Activated T-cell treated with anti-CD3 and anti-CD28 coated beads, Interleukin-2, amount 50 U/mL, for 24 hours (primary cell): ENCODE results near the gene ZDHHC5.
"Not testable (repeated sequence)": the region's sequence is repeated elsewhere in the genome, so short reads cannot be mapped to it uniquely, and the experiment has no call there.

ENCODE experiments used
- DNase-seq: peaks from one replicate; pipeline ENCODE4 v3.0.0-alpha.2; 2020
- H3K27ac Mint-ChIP-seq: 2 replicates; pipeline ENCODE4 v1.8.0; 2020; ENCODE audit warnings: mild to moderate bottlenecking, mixed read lengths
- H3K27me3 Mint-ChIP-seq: 2 replicates; pipeline ENCODE4 v1.8.0; 2020; ENCODE audit warnings: mixed read lengths
- H3K36me3 Mint-ChIP-seq: 2 replicates; pipeline ENCODE4 v1.8.0; 2020; ENCODE audit warnings: low read depth, mixed read lengths
- H3K4me1 Mint-ChIP-seq: 2 replicates; pipeline ENCODE4 v1.8.0; 2020; ENCODE audit warnings: low read depth, mixed read lengths
- H3K4me3 Mint-ChIP-seq: 2 replicates; pipeline ENCODE4 v1.8.0; 2020; ENCODE audit warnings: mild to moderate bottlenecking, moderate library complexity, mixed read lengths
- H3K9me3 Mint-ChIP-seq: 2 replicates; pipeline ENCODE4 v1.8.0; 2020; ENCODE audit warnings: mixed read lengths

The ZDHHC5 gene

DNA sequence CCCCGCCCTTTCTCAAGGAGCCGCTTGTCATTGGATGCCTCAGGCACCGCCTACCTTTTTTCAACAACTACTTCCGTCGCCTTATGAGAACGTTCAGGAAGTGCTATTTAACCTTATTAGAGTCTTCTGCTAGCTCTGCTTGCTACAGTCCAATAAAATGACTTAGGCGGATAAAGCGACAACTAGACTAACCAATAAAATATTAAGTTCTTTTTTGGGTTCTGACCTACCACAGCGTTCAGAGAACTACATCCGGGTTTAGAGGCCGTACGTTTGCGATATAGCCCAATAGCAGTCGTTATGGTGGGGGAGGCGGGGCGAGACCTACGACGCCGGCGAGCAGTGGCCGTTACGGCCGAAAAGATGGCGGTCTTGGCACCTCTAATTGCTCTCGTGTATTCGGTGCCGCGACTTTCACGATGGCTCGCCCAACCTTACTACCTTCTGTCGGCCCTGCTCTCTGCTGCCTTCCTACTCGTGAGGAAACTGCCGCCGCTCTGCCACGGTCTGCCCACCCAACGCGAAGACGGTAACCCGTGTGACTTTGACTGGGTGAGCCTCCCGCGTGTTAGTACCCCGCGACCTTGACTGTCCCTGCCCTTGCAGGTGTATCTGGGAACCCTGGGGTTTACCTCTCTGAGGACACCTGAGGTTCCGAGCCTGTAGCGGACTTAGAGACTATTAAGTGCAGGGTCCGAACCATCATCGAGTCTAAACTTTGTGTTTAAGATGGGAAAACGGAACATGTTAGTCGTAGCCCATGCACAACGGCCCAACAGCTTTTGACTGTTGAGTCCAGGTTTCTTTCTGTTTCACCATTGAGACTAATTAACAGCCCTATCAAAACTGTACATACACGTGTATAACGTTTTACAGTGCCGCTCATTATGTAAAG lies 44.6 kb downstream of the ZDHHC5 start, which contains the start of gene TMX2:
Gene TMX2 (plus strand): TSS at position 338 of the 895 bp plus-strand sequence. CDS start 26 bp downstream, at position 364.
- Mint-ChIP-seq H3K27me3 (no peaks in the 10 kb centered on the region), H3K27ac (peak within 1 kb of the TSS; percentile 96), H3K36me3 (peaks cover 57% of the 10 kb centered on the region), H3K9me3 (no peaks in the 10 kb centered on the region), H3K4me1 (peaks cover 58% of the 10 kb centered on the region), H3K4me3 (peak within 1 kb of the TSS; percentile 94)
- DNase-seq: peak; percentile 88

DNA sequence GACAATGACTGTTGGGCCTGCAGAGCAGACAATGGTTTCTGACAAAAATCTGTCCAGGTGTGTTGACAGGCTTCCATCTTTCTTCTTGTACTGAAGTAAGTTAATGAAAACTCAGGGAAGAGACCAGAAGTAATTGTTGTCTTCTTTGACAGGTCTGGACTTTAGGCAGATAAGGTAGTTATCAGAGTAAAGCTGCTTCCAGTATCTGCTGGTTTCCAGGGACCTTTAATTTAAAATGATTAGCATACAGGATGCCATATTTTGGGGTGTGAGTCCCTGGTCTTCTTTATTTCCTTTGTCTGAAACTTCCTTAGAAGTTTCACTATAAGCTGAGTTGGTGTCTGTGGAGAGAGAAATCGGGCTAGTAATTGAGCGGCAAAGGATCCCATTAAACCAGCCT lies 45.9 kb downstream of the ZDHHC5 start:
- H3K27me3 Mint-ChIP-seq: no peaks in the 10 kb centered on the region
- H3K4me1 Mint-ChIP-seq: peaks cover 54% of the 10 kb centered on the region
- peak overlapping the region; percentile 96 for H3K27ac Mint-ChIP-seq
- DNase-seq: no peak
- peaks cover 59% of the 10 kb centered on the region for H3K36me3 Mint-ChIP-seq
- H3K9me3 Mint-ChIP-seq: no peaks in the 10 kb centered on the region
- peak overlapping the region; percentile 94 for H3K4me3 Mint-ChIP-seq

DNA sequence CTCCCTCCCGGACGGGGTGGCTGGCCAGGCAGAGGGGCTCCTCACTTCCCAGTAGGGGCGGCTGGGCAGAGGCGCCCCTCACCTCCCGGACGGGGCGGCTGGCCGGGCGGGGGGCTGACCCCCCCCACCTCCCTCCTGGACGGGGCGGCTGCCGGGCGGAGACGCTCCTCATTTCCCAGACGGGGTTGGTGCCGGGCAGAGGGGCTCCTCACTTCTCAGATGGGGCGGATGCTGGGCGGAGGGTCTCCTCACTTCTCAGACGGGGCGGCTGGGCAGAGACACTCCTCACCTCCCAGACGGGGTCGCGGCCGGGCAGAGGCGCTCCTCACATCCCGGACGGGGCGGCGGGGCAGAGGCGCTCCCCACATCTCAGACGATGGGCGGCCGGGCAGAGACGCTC lies 48.8 kb downstream of the ZDHHC5 start:
- DNase-seq, H3K27me3 Mint-ChIP-seq, H3K27ac Mint-ChIP-seq, H3K9me3 Mint-ChIP-seq, H3K4me3 Mint-ChIP-seq: not testable (repeated sequence)
- H3K36me3 Mint-ChIP-seq: peaks cover 73% of the 10 kb centered on the region
- peaks cover 28% of the 10 kb centered on the region for H3K4me1 Mint-ChIP-seq

DNA sequence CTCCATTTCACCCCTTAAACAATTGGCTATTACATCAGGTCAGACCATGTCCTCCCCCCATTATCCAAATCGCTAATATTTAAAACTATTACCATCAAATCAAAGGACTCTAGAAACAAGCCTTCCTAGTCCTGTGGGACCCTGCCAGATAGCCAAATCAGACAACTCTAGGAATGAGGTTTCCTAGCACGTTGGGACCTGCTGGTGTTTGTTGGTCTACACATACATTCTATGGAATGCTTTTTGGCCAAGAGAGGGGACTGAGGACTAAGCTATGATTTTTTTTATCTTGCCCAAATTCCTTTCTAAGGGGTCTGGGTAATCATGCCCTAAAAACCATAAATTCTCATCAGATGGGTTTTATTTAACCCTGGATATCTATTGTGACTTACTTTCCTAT lies 59.3 kb downstream of the ZDHHC5 start:
- Mint-ChIP-seq H3K4me3 (no peak overlapping the region), H3K9me3 (no peaks in the 10 kb centered on the region), H3K4me1 (peaks cover 23% of the 10 kb centered on the region), H3K36me3 (peaks cover 64% of the 10 kb centered on the region), H3K27me3 (no peaks in the 10 kb centered on the region), H3K27ac (peak overlapping the region; percentile 64)
- DNase-seq: no peak

GRCh38 chr11:57728829-57729228 lies 60.9 kb downstream of the ZDHHC5 start:
- H3K27ac Mint-ChIP-seq: peak overlapping the region; percentile 76
- H3K9me3 Mint-ChIP-seq: no peaks in the 10 kb centered on the region
- H3K27me3 Mint-ChIP-seq: no peaks in the 10 kb centered on the region
- H3K36me3 Mint-ChIP-seq: peaks cover 63% of the 10 kb centered on the region
- H3K4me1 Mint-ChIP-seq: peaks cover 23% of the 10 kb centered on the region
- no peak overlapping the region for H3K4me3 Mint-ChIP-seq
- no peak for DNase-seq

GRCh38 chr11:57729479-57729878 lies 61.6 kb downstream of the ZDHHC5 start:
- no peaks in the 10 kb centered on the region for H3K9me3 Mint-ChIP-seq
- no peaks in the 10 kb centered on the region for H3K27me3 Mint-ChIP-seq
- peaks cover 23% of the 10 kb centered on the region for H3K4me1 Mint-ChIP-seq
- H3K36me3 Mint-ChIP-seq: peaks cover 63% of the 10 kb centered on the region
- H3K27ac Mint-ChIP-seq: no peak overlapping the region
- no peak overlapping the region for H3K4me3 Mint-ChIP-seq
- DNase-seq: no peak

DNA sequence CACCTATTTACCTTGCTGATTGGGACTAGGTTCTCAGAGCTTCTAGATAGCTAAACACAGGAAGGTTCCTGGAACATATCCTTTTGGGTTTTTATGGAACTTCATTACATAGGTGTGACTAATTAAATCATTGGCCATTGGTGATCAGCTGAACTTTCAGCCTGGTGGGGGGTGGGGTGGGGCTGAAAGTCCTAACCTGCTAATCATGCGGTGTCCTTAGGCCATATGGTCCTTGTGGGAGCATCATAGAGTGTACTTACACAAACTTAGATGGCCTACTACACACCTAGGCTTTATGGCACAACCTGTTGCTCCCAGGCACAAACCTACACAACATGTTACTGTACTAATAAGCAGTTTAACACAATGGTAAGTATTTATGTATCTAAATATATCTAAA lies 64.7 kb downstream of the ZDHHC5 start:
- no peaks in the 10 kb centered on the region for H3K27me3 Mint-ChIP-seq
- peaks cover 75% of the 10 kb centered on the region for H3K36me3 Mint-ChIP-seq
- H3K27ac Mint-ChIP-seq: no peak overlapping the region
- no peak overlapping the region for H3K4me3 Mint-ChIP-seq
- peaks cover 22% of the 10 kb centered on the region for H3K4me1 Mint-ChIP-seq
- no peaks in the 10 kb centered on the region for H3K9me3 Mint-ChIP-seq
- DNase-seq: no peak

DNA sequence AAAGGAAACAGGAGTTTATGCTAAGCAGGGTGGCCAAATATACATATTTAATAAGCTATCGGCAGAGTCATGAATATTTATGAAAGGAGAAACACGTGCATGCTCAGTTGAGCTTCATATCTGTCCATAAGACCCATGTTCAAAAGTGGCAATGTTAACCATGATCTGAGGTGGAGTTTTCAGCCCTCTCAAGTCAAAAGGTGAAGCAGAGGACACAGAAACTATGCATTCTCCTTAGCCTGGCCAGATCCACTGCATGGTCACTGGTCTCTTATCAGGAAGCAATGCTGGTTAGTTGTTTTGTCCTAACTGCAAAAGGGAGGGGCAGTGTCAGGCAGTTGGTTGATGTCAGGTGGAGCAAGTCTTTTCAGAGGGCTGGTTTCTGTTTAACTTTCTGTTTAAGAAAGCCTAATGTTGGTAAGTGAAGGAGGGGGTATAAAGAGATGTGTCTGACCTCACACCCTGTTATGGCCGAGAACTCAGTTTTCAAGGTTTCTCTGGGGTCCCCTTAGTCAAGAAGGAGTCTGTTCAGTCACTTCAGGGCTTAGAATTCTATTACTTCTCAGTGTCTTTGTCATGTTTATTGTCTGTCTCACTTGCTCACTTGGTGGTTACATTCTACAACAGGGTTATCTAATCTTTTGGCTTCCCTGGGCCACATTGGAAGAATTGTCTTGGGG lies 67.8 kb downstream of the ZDHHC5 start:
- H3K4me3 Mint-ChIP-seq: no peak overlapping the region
- H3K36me3 Mint-ChIP-seq: peaks cover 84% of the 10 kb centered on the region
- H3K27me3 Mint-ChIP-seq: no peaks in the 10 kb centered on the region
- H3K4me1 Mint-ChIP-seq: peaks cover 17% of the 10 kb centered on the region
- DNase-seq: no peak
- peak overlapping the region; percentile 71 for H3K27ac Mint-ChIP-seq
- H3K9me3 Mint-ChIP-seq: no peaks in the 10 kb centered on the region

GRCh38 chr11:57741132-57742086 lies 73.5 kb downstream of the ZDHHC5 start, which contains the start of gene SELENOH:
Gene SELENOH, plus strand, starts transcription at chr11:57741491. Its CDS starts 105 bp downstream, at chr11:57741596.
- Mint-ChIP-seq H3K27ac (peak within 1 kb of the TSS; percentile 100), H3K4me1 (peaks cover 49% of the 10 kb centered on the region), H3K9me3 (no peaks in the 10 kb centered on the region), H3K36me3 (peaks cover 96% of the 10 kb centered on the region), H3K4me3 (peak within 1 kb of the TSS; percentile 99), H3K27me3 (no peaks in the 10 kb centered on the region)
- peak; percentile 97 for DNase-seq

GRCh38 chr11:57742087-57742452 lies 74.2 kb downstream of the ZDHHC5 start:
- H3K27ac Mint-ChIP-seq: peak overlapping the region; percentile 100

DNA sequence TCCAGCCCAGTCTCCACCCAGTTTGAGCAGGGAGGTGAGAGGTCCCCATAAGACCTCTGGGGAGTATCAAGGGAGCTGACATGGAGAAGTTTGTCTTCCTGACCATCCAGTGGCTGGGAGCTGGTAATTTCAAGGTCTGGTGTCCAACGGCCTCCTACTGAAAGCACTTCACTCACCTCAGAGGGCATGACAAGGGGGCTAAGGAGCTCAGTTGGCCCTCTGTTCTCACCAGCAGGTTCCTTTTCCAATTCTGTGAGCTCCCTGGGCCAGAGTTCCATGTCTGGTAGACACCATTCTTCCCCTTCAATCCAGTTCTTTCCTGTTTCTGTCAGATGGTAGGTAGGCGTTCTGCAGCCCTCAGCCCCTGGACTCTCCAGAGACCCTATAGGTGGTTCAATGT lies 76.4 kb downstream of the ZDHHC5 start:
- Mint-ChIP-seq H3K4me1 (peaks cover 60% of the 10 kb centered on the region), H3K27ac (peak overlapping the region; percentile 88), H3K36me3 (peaks cover 91% of the 10 kb centered on the region), H3K9me3 (no peaks in the 10 kb centered on the region), H3K4me3 (peak overlapping the region; percentile 39), H3K27me3 (no peaks in the 10 kb centered on the region)
- no peak for DNase-seq

More at GRCh38 chr11:57742087-57742452, 74.2 kb downstream of the ZDHHC5 start:
- no peak for DNase-seq
- H3K27me3 Mint-ChIP-seq: no peaks in the 10 kb centered on the region
- no peaks in the 10 kb centered on the region for H3K9me3 Mint-ChIP-seq
- peak overlapping the region; percentile 99 for H3K4me3 Mint-ChIP-seq
- peaks cover 54% of the 10 kb centered on the region for H3K4me1 Mint-ChIP-seq
- H3K36me3 Mint-ChIP-seq: peaks cover 98% of the 10 kb centered on the region

DNA sequence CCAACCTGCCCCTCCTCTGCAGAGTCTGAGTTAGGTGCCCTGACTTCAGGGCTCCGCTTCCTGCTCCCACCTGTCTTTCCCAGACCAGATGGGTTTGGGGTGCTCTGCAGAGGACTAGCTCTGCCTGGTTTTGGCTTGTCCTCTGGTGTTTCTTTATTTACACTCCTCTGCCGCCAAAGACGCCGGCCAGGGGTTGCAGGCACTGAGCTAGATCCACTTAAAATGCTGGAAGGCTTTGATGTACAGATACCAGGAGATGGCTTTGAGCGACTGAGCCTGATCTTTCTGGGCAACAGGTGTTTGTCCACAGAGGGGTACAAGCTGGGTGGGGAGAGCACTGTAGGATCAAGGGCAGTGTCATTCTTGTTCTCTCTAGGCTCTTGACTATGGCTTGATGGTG lies 77.3 kb downstream of the ZDHHC5 start:
- peaks cover 58% of the 10 kb centered on the region for H3K4me1 Mint-ChIP-seq
- no peak for DNase-seq
- no peak overlapping the region for H3K4me3 Mint-ChIP-seq
- H3K9me3 Mint-ChIP-seq: no peaks in the 10 kb centered on the region
- H3K36me3 Mint-ChIP-seq: peaks cover 86% of the 10 kb centered on the region
- H3K27ac Mint-ChIP-seq: peak overlapping the region; percentile 88
- no peaks in the 10 kb centered on the region for H3K27me3 Mint-ChIP-seq

DNA sequence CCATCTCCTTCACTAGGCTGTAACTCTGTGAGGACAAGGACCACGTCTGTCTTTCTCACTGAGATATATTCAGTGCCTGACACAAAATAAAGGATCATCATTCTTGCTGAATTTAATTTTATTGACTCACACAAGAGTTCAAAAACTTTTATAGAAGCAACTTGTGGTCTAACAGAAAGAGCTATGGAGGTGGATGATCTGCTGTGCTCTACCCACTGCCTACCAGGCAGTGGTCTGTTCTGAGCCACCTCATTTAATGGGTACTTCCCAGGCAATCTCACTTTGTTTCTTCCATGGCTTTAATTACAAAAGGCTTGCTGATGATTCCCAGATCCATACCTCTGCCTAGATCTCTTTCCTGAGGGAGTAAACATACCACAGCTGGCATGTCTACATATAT lies 79.0 kb downstream of the ZDHHC5 start:
- Mint-ChIP-seq H3K4me1 (peaks cover 53% of the 10 kb centered on the region), H3K27me3 (no peaks in the 10 kb centered on the region), H3K36me3 (peaks cover 73% of the 10 kb centered on the region), H3K9me3 (no peaks in the 10 kb centered on the region), H3K27ac (peak overlapping the region; percentile 88), H3K4me3 (no peak overlapping the region)
- DNase-seq: no peak
